HepG2 (cell line): Measurements from ENCODE around the gene CABLES2. TPM values are rescaled to one million over a fixed set of nuclear protein-coding genes. Genes with fewer than 3 reads are reported as not detected.
A peak's percentile ranks its signal among the peaks of the same experiment; 100 is the strongest.

ENCODE experiments used
- ATF7-NPFF ChIP-seq: sonication (generic); formaldehyde crosslinking; IDR thresholded peaks from 2 replicates; pipeline ENCODE4 v1.8.1; 2023; ENCODE audit warnings: mild to moderate bottlenecking, low read depth, missing genetic modification reagents, moderate library complexity
- EED ChIP-seq: sonication (generic); formaldehyde crosslinking; IDR thresholded peaks from 2 replicates; pipeline ENCODE4 v1.5.0; 2020; ENCODE audit warnings: mild to moderate bottlenecking, missing genetic modification reagents
- ELF3 ChIP-seq: IDR thresholded peaks from 2 replicates; pipeline ENCODE4 v1.6.1; 2016; ENCODE audit warnings: missing genetic modification reagents, missing compliant biosample characterization
- GLI4 ChIP-seq: sonication (generic); formaldehyde crosslinking; IDR thresholded peaks from 2 replicates; pipeline ENCODE4 v1.5.1; 2020; ENCODE audit warnings: missing genetic modification reagents, mild to moderate bottlenecking, moderate library complexity, borderline replicate concordance
- KDM2A ChIP-seq: sonication (generic); formaldehyde crosslinking; IDR thresholded peaks from 2 replicates; pipeline ENCODE4 v1.4.0; 2020; ENCODE audit warnings: low read depth, missing genetic modification reagents, borderline replicate concordance
- NFE2L1 ChIP-seq: sonication (generic); formaldehyde crosslinking; IDR thresholded peaks from 2 replicates; pipeline ENCODE4 v1.4.0; 2020; ENCODE audit warnings: missing genetic modification reagents, mild to moderate bottlenecking, borderline replicate concordance
- NFKBIZ ChIP-seq: IDR thresholded peaks from 2 replicates; pipeline ENCODE4 v1.6.1; 2018; ENCODE audit warnings: missing genetic modification reagents, missing compliant biosample characterization
- RXRA ChIP-seq: sonication (generic); formaldehyde crosslinking; IDR thresholded peaks from 2 replicates; pipeline ENCODE4 v1.5.1; 2020; ENCODE audit warnings: missing genetic modification reagents
- SNAPC2 ChIP-seq: sonication (generic); formaldehyde crosslinking; IDR thresholded peaks from 2 replicates; pipeline ENCODE4 v1.8.1; 2022; ENCODE audit warnings: mild to moderate bottlenecking, missing genetic modification reagents
- TEAD3 ChIP-seq: optimal IDR thresholded peaks from 2 replicates; pipeline ENCODE3; 2016; ENCODE audit warnings: borderline replicate concordance
- ZNF205 ChIP-seq: IDR thresholded peaks from 2 replicates; pipeline ENCODE4 v1.6.1; 2018; ENCODE audit warnings: missing biosample characterization, missing genetic modification reagents
- ZNF263 ChIP-seq: sonication (generic); formaldehyde crosslinking; IDR thresholded peaks from 2 replicates; pipeline ENCODE4 v1.4.0; 2020; ENCODE audit warnings: missing genetic modification reagents
- ZNF564 ChIP-seq: sonication (generic); formaldehyde crosslinking; IDR thresholded peaks from 2 replicates; pipeline ENCODE4 v1.8.1; 2023; ENCODE audit warnings: mild to moderate bottlenecking, missing genetic modification reagents
- ZNF652 ChIP-seq: IDR thresholded peaks from 2 replicates; pipeline ENCODE4 v1.6.1; 2016; ENCODE audit warnings: low read depth, borderline replicate concordance
- ZNF737 ChIP-seq: sonication (generic); formaldehyde crosslinking; IDR thresholded peaks from 2 replicates; pipeline ENCODE4 v1.5.0; 2020; ENCODE audit warnings: missing genetic modification reagents, mild to moderate bottlenecking, borderline replicate concordance
- ZNF747 ChIP-seq: sonication (generic); formaldehyde crosslinking; IDR thresholded peaks from 2 replicates; pipeline ENCODE4 v1.8.1; 2023; ENCODE audit warnings: missing genetic modification reagents, mild to moderate bottlenecking, borderline replicate concordance
- ZNF775 ChIP-seq: sonication (generic); formaldehyde crosslinking; IDR thresholded peaks from 2 replicates; pipeline ENCODE4 v1.4.0; 2020; ENCODE audit warnings: missing genetic modification reagents, mild to moderate bottlenecking, moderate library complexity, borderline replicate concordance
- ZNF776 ChIP-seq: sonication (generic); formaldehyde crosslinking; IDR thresholded peaks from 2 replicates; pipeline ENCODE4 v1.4.0; 2020; ENCODE audit warnings: mild to moderate bottlenecking, missing genetic modification reagents
- ZNF839 ChIP-seq: sonication (generic); formaldehyde crosslinking; IDR thresholded peaks from 2 replicates; pipeline ENCODE4 v1.4.0; 2020; ENCODE audit warnings: missing genetic modification reagents, mild to moderate bottlenecking, borderline replicate concordance
- polyA plus RNA-seq, 8 experiments: library from polyadenylated mRNA; depleted of rRNA in 3 of 8; stranded (reverse) in 7 of 8; unstranded in 1 of 8; fragments of >200 nt; fragmentation: Illumina TruSeq in 4 of 8; extraction: Trizol in 4 of 8; gene quantifications; 2 replicates each; pipeline versions ENCODE4 v1.2.1 to v1.2.3, GENCODE V29; 2011 to 2016; ENCODE audit warnings: low read depth in 4 of 8, missing spikeins in 1 of 8, mixed read lengths in 1 of 8; ENCODE audit not compliant: insufficient read depth in 1 of 8
- total RNA-seq, 5 experiments: library from RNA; depleted of rRNA; stranded (reverse); fragments of >200 nt; fragmentation: Illumina TruSeq; extraction: Trizol; gene quantifications; 2 replicates each; pipeline ENCODE4 v1.2.3, GENCODE V29; 2016; ENCODE audit warnings: low read depth in 1 of 5
- TF ChIP-seq, protein P1 (sequence below): IDR thresholded peaks from 2 replicates; pipeline ENCODE4 v1.6.1; 2016; ENCODE audit warnings: low read depth, borderline replicate concordance
- TF ChIP-seq, protein P2 (sequence below): sonication (generic); formaldehyde crosslinking; IDR thresholded peaks from 2 replicates; pipeline ENCODE4 v1.4.0; 2020; ENCODE audit warnings: missing genetic modification reagents
- TF ChIP-seq, protein P3 (sequence below): sonication (generic); formaldehyde crosslinking; IDR thresholded peaks from 2 replicates; pipeline ENCODE4 v1.4.0; 2020; ENCODE audit warnings: mild to moderate bottlenecking, missing genetic modification reagents
- TF ChIP-seq, protein P4 (sequence below): sonication (generic); formaldehyde crosslinking; IDR thresholded peaks from 2 replicates; pipeline ENCODE4 v1.8.1; 2023; ENCODE audit warnings: mild to moderate bottlenecking, inconsistent platforms, moderate library complexity, missing genetic modification reagents, borderline replicate concordance

Gene CABLES2
- total and polyA plus RNA-seq, 2 of the 13 experiments (the other 11 are each of a cell fraction or from before 2014, with no cell fraction given) = 5.2 to 9.7 TPM

DNA sequence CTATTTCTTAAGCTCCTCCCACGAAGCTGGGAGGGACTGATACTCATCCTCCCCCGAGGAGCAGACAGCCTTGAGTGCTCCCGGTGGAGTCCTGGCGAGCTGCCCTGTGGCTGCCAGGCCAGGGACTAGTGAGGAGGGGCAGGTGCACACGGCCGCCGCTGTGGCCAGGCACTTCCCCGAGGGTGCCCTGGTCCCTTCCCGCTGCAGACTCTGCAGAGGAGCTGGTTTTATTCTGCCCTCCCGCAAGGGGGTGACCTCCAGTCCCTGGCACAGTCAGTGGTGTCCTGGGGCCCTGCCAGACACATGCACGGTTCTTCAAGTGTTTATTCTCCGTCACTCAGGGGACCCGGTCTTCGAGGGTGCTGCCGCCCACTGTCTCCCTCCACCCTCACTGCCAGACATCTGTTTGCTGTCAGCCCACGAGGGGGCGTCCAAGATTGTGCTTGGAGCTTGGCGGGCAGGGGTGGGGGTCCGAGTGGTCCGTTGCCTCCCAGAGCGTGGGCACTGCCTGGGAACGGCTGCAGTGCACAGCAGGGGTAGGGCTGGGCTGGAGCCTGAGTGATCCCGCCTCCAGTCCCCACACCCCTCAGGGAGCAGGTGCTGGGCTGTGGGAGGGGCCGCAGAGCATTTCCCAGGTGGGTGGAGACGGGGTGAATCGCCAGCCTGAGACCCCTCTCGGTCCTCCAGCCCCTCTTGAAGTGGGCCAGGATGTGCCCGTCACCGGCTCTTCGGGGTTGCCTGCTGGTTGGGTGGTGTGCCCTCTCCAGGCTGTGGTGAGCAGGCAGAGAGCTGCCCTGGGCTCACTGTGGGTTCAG is 3.1 kb upstream of the CABLES2 start (continued):
- TF ChIP-seq ZNF205 (CRISPR knock-in tag) = 0 out of 2 replicates have a peak, but pooled peaks have one; percentile 24
- no peak for TF ChIP-seq ZNF652 (CRISPR knock-in tag)
- TF ChIP-seq KDM2A (CRISPR knock-in tag) = peak; percentile 60
- TF ChIP-seq ZNF737 (CRISPR knock-in tag) = 0 out of 2 replicates have a peak, but pooled peaks have one; percentile 70
- 0 out of 2 replicates have a peak, but pooled peaks have one; percentile 50 for TF ChIP-seq ZNF747 (CRISPR knock-in tag)
- TF ChIP-seq, protein P1, sequence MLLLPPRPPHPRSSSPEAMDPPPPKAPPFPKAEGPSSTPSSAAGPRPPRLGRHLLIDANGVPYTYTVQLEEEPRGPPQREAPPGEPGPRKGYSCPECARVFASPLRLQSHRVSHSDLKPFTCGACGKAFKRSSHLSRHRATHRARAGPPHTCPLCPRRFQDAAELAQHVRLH (CRISPR knock-in tag) = peak; percentile 51; the same call in 1 of the 2 replicates
- no peak for TF ChIP-seq ZNF775 (CRISPR knock-in tag)
- no peak; the same call in 1 of the 2 replicates for TF ChIP-seq NFE2L1 (CRISPR knock-in tag)
- peak; percentile 9; the same call in 1 of the 2 replicates for TF ChIP-seq RXRA (CRISPR knock-in tag)
- TF ChIP-seq SNAPC2 (CRISPR knock-in tag) = no peak
- TF ChIP-seq NFKBIZ = no peak
- TF ChIP-seq, protein P2, sequence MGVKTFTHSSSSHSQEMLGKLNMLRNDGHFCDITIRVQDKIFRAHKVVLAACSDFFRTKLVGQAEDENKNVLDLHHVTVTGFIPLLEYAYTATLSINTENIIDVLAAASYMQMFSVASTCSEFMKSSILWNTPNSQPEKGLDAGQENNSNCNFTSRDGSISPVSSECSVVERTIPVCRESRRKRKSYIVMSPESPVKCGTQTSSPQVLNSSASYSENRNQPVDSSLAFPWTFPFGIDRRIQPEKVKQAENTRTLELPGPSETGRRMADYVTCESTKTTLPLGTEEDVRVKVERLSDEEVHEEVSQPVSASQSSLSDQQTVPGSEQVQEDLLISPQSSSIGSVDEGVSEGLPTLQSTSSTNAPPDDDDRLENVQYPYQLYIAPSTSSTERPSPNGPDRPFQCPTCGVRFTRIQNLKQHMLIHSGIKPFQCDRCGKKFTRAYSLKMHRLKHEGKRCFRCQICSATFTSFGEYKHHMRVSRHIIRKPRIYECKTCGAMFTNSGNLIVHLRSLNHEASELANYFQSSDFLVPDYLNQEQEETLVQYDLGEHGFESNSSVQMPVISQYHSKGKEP (CRISPR knock-in tag) = no peak
- 0 out of 2 replicates have a peak, but pooled peaks have one; percentile 20 for TF ChIP-seq ZNF776
- TF ChIP-seq, protein P3, sequence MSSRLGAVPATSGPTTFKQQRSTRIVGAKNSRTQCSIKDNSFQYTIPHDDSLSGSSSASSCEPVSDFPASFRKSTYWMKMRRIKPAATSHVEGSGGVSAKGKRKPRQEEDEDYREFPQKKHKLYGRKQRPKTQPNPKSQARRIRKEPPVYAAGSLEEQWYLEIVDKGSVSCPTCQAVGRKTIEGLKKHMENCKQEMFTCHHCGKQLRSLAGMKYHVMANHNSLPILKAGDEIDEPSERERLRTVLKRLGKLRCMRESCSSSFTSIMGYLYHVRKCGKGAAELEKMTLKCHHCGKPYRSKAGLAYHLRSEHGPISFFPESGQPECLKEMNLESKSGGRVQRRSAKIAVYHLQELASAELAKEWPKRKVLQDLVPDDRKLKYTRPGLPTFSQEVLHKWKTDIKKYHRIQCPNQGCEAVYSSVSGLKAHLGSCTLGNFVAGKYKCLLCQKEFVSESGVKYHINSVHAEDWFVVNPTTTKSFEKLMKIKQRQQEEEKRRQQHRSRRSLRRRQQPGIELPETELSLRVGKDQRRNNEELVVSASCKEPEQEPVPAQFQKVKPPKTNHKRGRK = peak; percentile 89
- peak; percentile 55; the same call in 1 of the 2 replicates for TF ChIP-seq EED (CRISPR knock-in tag)
- TF ChIP-seq, protein P4, sequence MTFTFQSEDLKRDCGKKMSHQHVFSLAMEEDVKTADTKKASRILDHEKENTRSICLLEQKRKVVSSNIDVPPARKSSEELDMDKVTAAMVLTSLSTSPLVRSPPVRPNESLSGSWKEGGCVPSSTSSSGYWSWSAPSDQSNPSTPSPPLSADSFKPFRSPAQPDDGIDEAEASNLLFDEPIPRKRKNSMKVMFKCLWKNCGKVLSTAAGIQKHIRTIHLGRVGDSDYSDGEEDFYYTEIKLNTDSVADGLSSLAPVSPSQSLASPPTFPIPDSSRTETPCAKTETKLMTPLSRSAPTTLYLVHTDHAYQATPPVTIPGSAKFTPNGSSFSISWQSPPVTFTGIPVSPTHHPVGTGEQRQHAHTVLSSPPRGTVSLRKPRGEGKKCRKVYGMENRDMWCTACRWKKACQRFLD (CRISPR knock-in tag) = 0 out of 2 replicates have a peak, but pooled peaks have one; percentile 54
- no peak; the same call in 1 of the 2 replicates for TF ChIP-seq ATF7-NPFF
- no peak for TF ChIP-seq GLI4 (CRISPR knock-in tag)
- TF ChIP-seq TEAD3 (CRISPR knock-in tag) = peak; percentile 23
- TF ChIP-seq ZNF263 (CRISPR knock-in tag) = peak; percentile 94
- peak; percentile 92; the same call in 1 of the 2 replicates for TF ChIP-seq ZNF839 (CRISPR knock-in tag)
- peak; percentile 69; the same call in 1 of the 2 replicates for TF ChIP-seq ZNF564 (CRISPR knock-in tag)
- TF ChIP-seq ELF3 (CRISPR knock-in tag) = peak; percentile 20; the same call in 1 of the 2 replicates
